ENCODE measurements around the gene RBCK1. TPM values are rescaled to one million over a fixed set of nuclear protein-coding genes. Genes with fewer than 3 reads are reported as not detected.

Gene RBCK1
- total RNA-seq, 1 experiment from 2014 or later, result 46.8 TPM

DNA sequence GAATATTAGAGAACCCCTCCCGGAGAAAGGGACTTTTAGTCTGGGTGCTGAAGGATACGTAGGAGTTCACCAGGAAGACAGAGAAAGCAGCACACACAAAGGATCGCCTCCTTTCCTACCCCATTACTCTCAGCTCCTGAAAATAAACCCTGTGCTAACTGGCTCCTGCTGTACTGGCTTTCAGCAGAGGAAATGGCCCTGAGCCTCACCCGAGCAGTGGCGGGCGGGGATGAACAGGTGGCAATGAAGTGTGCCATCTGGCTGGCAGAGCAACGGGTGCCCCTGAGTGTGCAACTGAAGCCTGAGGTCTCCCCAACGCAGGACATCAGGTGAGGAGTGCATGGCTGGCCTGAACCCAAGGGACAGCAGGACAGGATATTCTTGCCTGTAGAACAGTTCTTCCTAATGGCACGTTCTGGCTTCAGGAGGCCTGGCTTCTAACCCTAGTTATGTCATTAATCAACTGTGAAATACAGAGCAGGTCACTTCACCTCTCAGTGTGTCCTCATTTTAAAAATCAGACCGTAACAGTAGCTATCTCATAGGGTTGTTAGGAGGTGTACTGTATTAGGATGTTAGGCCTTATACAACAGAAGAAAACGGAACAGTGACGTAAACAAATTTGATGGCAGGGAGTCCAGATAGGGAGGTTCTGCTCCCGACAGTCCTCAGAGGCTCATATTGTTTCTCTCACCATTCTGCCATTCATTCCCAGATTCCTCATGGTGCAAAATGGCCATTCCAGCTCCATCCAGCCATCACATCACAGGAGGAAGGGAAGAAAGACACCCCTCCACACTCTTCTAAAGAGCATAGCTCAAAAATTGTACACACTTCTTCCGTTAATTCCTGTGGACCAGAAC lies 1.8 kb downstream of the RBCK1 start:
- Histone ChIP-seq H3K56ac (ENCODE audit: insufficient read length, low read depth, low read length) (no peak overlapping the region), H3K9ac (ENCODE audit: extremely low read depth, insufficient read length, low read length) (no peak overlapping the region), H3K27ac (ENCODE audit: insufficient read length, low read depth, low read length) (no peak overlapping the region), H3K23me2 (ENCODE audit: insufficient read length, low read depth, low read length, poor library complexity, severe bottlenecking) (no peaks in the 10 kb centered on the region), H3K4me1 (ENCODE audit: insufficient read depth, low read length) (0 out of 2 replicates have a peak, but pooled peaks cover 2% of the 10 kb centered on the region), H3T11ph (ENCODE audit: low read length) (no peak overlapping the region), H3K4ac (ENCODE audit: low read depth, low read length) (no peak overlapping the region), H3K4me2 (ENCODE audit: insufficient read depth, insufficient read length, low read length) (no peak overlapping the region), H4K8ac (replicated peaks; ENCODE audit: insufficient read length, low read depth, low read length) (no peak overlapping the region), H2BK120ac (ENCODE audit: low read depth, low read length, poor library complexity, severe bottlenecking) (no peak overlapping the region), H3K18ac (ENCODE audit: insufficient read length, low read depth, low read length) (no peak overlapping the region), H2AK5ac (ENCODE audit: insufficient read length, low read length) (no peak overlapping the region), H4K20me1 (ENCODE audit: control insufficient read depth, insufficient read depth, insufficient read length) (no peaks in the 10 kb centered on the region), H3K79me1 (ENCODE audit: insufficient read depth, low read depth, low read length, poor library complexity, severe bottlenecking) (peaks cover 2% of the 10 kb centered on the region), H3K79me2 (ENCODE audit: insufficient read depth, low read length) (peaks cover 5% of the 10 kb centered on the region; the same call in 1 of the 2 replicates), H2BK5ac (ENCODE audit: insufficient read length, low read length) (no peak overlapping the region), H2BK15ac (ENCODE audit: low read depth, low read length) (no peak overlapping the region), H4K91ac (ENCODE audit: insufficient read length, low read depth, low read length) (no peak overlapping the region), H3K27me3 (ENCODE audit: insufficient read depth, low read length) (no peaks in the 10 kb centered on the region), H3K14ac (ENCODE audit: insufficient read depth, low read length) (no peak overlapping the region), H4K5ac (ENCODE audit: insufficient read length, low read depth, low read length) (no peak overlapping the region), H3K23ac (ENCODE audit: insufficient read length, low read depth, low read length) (no peak overlapping the region), H2BK12ac (ENCODE audit: insufficient read length, low read depth, low read length) (no peak overlapping the region), H2AFZ (ENCODE audit: low read length) (no peak overlapping the region), H3K9me3 (ENCODE audit: control insufficient read depth, low read depth, low read length) (no peaks in the 10 kb centered on the region), H2BK20ac (ENCODE audit: low read depth, low read length, poor library complexity, severe bottlenecking) (no peak overlapping the region)
- no CpG with 5 or more reads among the region's 14 CpGs for WGBS (ENCODE audit: extremely low coverage, insufficient read length, low lambda C conversion rate)
- peaks cover 5 to 11% of the 10 kb centered on the region in 2 experiments; a peak in 4 of 5 replicates for H3K9me3 Mint-ChIP-seq
- H3K4me3 Mint-ChIP-seq, result peak overlapping the region; percentile 86 to 92
- DNase-seq, result no peak
- no peaks in the 10 kb centered on the region; the same call in 1 of the 2 replicates for H3K27me3 Mint-ChIP-seq (ENCODE audit: low read depth)
- H3K36me3 Mint-ChIP-seq (ENCODE audit: insufficient read depth in 1 of 3, low read depth in 3 of 3), result peaks cover 29 to 48% (median 32%) of the 10 kb centered on the region in 3 experiments
- TF ChIP-seq, protein P1, sequence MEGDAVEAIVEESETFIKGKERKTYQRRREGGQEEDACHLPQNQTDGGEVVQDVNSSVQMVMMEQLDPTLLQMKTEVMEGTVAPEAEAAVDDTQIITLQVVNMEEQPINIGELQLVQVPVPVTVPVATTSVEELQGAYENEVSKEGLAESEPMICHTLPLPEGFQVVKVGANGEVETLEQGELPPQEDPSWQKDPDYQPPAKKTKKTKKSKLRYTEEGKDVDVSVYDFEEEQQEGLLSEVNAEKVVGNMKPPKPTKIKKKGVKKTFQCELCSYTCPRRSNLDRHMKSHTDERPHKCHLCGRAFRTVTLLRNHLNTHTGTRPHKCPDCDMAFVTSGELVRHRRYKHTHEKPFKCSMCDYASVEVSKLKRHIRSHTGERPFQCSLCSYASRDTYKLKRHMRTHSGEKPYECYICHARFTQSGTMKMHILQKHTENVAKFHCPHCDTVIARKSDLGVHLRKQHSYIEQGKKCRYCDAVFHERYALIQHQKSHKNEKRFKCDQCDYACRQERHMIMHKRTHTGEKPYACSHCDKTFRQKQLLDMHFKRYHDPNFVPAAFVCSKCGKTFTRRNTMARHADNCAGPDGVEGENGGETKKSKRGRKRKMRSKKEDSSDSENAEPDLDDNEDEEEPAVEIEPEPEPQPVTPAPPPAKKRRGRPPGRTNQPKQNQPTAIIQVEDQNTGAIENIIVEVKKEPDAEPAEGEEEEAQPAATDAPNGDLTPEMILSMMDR (conservative IDR thresholded peaks at IDR 0.05), result no peak
- H3K27ac Mint-ChIP-seq, result no peak overlapping the region
- peaks cover 20 to 23% of the 10 kb centered on the region in 2 experiments for H3K4me1 Mint-ChIP-seq

Data from H9 (cell line).